RPMI7951 (cell line): Measurements from ENCODE around the gene RNASET2. TPM values are rescaled to one million over a fixed set of nuclear protein-coding genes. Genes with fewer than 3 reads are reported as not detected.

ENCODE experiments used
- DNase-seq: peaks from one replicate; pipeline ENCODE4 v3.0.0-alpha.2; 2012; ENCODE audit warnings: low read depth
- total RNA-seq: library from RNA; depleted of rRNA; stranded (reverse); fragments of >200 nt; shearing (Covaris generic); gene quantifications from 2 replicates; pipeline ENCODE4 v1.2.3, GENCODE V29; 2014

The RNASET2 gene
- total RNA-seq, 1 experiment from 2014 or later = 19.2 TPM

- DNase-seq = no peak
These were observed 9.1 kb downstream of the RNASET2 start for GRCh38 chr6:166947251-166947650.

GRCh38 chr6:166946125-166946524 is 10.2 kb downstream of the RNASET2 start:
- DNase-seq = no peak

- no peak for DNase-seq
These were observed 11.6 kb downstream of the RNASET2 start for GRCh38 chr6:166944666-166945256.

GRCh38 chr6:166942393-166943168 is 13.8 kb downstream of the RNASET2 start:
- DNase-seq = no peak

- DNase-seq = peak; percentile 87
These were observed 15.7 kb downstream of the RNASET2 start for GRCh38 chr6:166940643-166941068.

- no peak for DNase-seq
These were observed 16.5 kb downstream of the RNASET2 start for GRCh38 chr6:166939894-166940293.

GRCh38 chr6:166939345-166939744 is 17.0 kb downstream of the RNASET2 start:
- DNase-seq = no peak

GRCh38 chr6:166938704-166939103 is 17.6 kb downstream of the RNASET2 start:
- DNase-seq = no peak

GRCh38 chr6:166938150-166938549 is 18.2 kb downstream of the RNASET2 start:
- DNase-seq = no peak

GRCh38 chr6:166937746-166938145 is 18.6 kb downstream of the RNASET2 start:
- no peak for DNase-seq

- DNase-seq = no peak
These were observed 20.1 kb downstream of the RNASET2 start for GRCh38 chr6:166936079-166936787.

GRCh38 chr6:166935353-166935752 is 21.0 kb downstream of the RNASET2 start:
- DNase-seq = no peak

- no peak for DNase-seq
These were observed 22.2 kb downstream of the RNASET2 start for GRCh38 chr6:166934174-166934573.

- DNase-seq = no peak
These were observed 23.0 kb downstream of the RNASET2 start for GRCh38 chr6:166933396-166933795.

GRCh38 chr6:166932616-166933015 is 23.7 kb downstream of the RNASET2 start:
- DNase-seq = no peak

GRCh38 chr6:166932116-166932515 is 24.2 kb downstream of the RNASET2 start:
- DNase-seq = no peak

- DNase-seq = no peak
These were observed 24.9 kb downstream of the RNASET2 start for GRCh38 chr6:166931426-166931970.

GRCh38 chr6:166930354-166930891 is 25.9 kb downstream of the RNASET2 start:
- DNase-seq = no peak

GRCh38 chr6:166929542-166930189 is 26.7 kb downstream of the RNASET2 start:
- DNase-seq = no peak

GRCh38 chr6:166928644-166929541 is 27.5 kb downstream of the RNASET2 start:
- DNase-seq = no peak
